SHP77 (cell line): Measurements from ENCODE around the gene KLHDC10.
"Not testable (repeated sequence)": the region's sequence is repeated elsewhere in the genome, so short reads cannot be mapped to it uniquely, and the experiment has no call there.

Source experiments
- DNase-seq, 2 experiments: peaks; one replicate each; lab custom pipeline; 2025; lab: John Stamatoyannopoulos, UW

KLHDC10 gene, protein sequence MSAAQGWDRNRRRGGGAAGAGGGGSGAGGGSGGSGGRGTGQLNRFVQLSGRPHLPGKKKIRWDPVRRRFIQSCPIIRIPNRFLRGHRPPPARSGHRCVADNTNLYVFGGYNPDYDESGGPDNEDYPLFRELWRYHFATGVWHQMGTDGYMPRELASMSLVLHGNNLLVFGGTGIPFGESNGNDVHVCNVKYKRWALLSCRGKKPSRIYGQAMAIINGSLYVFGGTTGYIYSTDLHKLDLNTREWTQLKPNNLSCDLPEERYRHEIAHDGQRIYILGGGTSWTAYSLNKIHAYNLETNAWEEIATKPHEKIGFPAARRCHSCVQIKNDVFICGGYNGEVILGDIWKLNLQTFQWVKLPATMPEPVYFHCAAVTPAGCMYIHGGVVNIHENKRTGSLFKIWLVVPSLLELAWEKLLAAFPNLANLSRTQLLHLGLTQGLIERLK

DNA sequence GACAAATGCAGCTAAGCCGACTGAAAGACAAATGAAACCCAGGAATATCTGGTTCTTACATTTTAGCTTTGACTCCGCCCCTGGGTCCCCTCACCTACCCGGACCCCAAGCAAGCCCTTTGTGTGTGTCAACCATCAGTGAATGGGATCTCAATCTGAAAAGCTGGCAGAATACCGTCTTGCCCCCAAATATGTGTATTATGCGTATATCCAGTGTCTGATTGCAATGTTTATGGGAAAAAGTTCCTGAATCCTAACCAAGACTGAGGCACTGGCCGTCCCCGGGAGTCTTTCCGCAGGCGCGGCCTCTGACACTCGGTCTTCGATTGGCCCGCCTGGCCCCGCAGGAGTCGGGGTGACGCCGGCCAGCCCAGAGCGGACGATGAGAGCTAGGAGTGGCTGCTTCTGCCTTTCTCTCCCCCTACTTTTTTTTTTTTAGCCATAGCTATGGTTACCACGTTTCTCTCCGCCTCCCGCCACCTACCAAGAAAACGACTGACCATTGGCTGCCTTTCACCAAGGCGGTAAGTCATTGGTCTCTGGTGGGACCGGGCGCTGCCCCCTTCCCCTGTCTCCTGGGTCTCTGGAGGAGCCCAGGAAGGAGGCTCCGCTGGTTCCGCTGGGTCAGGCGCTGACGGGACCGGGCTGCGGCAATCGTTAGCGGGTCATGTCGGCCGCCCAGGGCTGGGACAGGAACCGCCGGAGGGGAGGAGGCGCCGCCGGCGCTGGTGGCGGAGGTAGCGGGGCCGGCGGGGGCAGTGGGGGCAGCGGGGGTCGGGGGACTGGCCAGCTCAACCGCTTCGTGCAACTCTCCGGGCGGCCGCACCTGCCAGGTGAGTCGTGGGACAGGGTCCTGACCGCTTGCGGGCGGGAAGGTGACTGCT is at the start of gene KLHDC10:
KLHDC10 (plus strand) TSS at position 557 of the 883 bp plus-strand sequence; CDS start at position 667, 110 bp downstream.
- DNase-seq = peak; percentile 96 to 98

GRCh38 chr7:130021105-130021834 is 49.1 kb upstream of the KLHDC10 start:
- no peak for DNase-seq

GRCh38 chr7:130022115-130022514 is 48.2 kb upstream of the KLHDC10 start:
- no peak for DNase-seq

- no peak for DNase-seq
Measured at GRCh38 chr7:130022623-130023175, 47.6 kb upstream of the KLHDC10 start.

DNA sequence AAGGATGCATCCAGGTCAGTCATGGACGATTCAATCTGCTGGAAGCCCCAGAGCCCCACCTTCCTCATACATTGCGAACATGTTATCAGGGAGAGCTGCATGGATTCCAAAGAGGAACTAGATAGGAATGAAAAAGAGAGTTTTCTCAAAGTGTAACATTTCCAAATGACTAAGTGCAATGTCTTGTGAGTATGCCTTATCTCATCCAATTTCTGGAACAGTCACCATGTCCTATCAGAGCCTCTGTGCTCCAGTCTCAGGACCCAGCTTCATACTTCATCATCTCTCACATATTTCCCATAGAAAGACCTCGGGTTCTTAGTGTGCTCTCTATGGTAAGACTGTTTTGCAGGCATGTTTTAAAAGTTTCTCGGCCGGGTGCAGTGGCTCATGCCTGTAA is 45.9 kb upstream of the KLHDC10 start:
- no peak for DNase-seq

- DNase-seq = no peak
Measured at GRCh38 chr7:130032698-130033097, 37.6 kb upstream of the KLHDC10 start.

GRCh38 chr7:130037703-130038102 is 32.6 kb upstream of the KLHDC10 start:
- DNase-seq = no peak

DNA sequence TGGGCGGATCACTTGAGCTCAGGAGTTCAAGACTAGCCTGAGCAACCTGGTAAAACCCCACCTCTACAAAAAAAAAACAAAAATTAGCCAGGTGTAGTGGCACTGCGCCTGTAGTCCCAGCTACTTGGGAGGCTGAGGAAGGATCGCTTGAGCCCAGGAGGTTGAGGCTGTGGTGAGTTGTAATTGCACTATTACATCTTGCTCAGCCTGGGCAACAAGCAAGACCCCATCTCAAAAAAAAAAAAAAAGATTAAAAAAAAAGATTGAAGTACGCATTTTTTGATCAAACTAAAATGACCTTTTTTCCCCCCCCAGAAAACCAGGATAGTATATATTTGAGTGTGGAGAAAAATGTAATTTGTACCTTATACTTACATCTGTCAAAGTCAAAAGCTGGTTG is 29.8 kb upstream of the KLHDC10 start:
- DNase-seq = no peak

- no peak for DNase-seq
Measured at GRCh38 chr7:130047831-130048230, 22.5 kb upstream of the KLHDC10 start.

DNA sequence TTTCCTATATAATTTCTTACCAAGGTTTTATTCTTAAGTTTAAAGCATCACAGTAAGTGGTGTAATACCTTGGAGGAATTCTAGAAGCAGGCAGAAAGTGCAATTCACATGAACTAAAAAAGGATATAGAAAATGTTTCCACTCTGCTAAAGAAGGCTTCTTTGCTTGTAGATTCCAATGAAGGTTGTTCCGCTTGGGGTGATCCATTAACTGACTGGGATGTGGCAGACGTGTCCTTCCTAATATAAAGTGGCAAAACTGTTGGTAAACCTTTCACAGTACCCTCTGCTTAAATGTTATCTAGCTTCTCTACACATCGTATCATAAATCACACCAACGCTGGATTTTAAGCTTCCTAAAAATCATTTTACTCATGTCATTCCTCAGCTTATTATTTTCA is 21.4 kb upstream of the KLHDC10 start:
- no peak for DNase-seq

GRCh38 chr7:130052250-130052649 is 18.1 kb upstream of the KLHDC10 start:
- not testable (repeated sequence) for DNase-seq

- DNase-seq = not testable (repeated sequence)
Measured at GRCh38 chr7:130055198-130055597, 15.1 kb upstream of the KLHDC10 start.

- DNase-seq = no peak
Measured at GRCh38 chr7:130062246-130062645, 8.1 kb upstream of the KLHDC10 start.

DNA sequence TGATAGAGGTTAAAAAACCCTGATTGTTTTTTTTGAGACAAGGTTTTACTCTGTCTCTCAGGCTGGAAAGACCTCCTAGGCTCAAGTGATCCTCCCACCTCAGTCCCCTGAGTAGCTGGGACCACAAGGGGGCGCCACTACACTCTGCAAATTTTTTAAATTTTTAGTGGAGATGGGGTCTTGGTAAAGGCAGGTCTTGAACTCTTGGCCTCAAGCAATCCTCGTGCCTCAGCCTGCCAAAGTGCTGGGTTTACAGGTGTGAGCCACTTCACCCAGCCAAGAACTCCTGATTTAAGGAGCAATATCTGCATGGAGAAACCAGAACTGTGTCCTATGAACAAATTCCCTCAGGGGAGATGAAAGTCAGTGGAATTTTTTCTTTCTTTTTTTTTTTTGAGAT is 7.3 kb upstream of the KLHDC10 start:
- peak; percentile 35 to 60 for DNase-seq

DNA sequence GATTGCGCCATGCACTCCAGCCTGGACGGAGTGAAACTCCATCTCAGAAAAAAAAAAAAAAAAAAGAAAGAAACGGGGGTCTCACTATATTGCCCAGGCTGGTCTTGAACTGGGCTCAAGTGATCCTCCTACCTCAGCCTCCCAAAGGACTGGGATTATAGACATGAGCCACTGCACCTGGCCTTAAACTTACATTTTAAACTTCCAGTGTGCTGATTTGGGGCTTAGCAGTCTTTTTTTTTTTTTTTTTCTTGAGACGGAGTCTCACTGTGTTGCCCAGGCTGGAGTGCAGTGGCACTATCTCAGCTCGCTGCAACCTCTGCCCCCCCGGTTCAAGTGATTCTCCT is 5.8 kb upstream of the KLHDC10 start:
- DNase-seq = not testable (repeated sequence)

DNA sequence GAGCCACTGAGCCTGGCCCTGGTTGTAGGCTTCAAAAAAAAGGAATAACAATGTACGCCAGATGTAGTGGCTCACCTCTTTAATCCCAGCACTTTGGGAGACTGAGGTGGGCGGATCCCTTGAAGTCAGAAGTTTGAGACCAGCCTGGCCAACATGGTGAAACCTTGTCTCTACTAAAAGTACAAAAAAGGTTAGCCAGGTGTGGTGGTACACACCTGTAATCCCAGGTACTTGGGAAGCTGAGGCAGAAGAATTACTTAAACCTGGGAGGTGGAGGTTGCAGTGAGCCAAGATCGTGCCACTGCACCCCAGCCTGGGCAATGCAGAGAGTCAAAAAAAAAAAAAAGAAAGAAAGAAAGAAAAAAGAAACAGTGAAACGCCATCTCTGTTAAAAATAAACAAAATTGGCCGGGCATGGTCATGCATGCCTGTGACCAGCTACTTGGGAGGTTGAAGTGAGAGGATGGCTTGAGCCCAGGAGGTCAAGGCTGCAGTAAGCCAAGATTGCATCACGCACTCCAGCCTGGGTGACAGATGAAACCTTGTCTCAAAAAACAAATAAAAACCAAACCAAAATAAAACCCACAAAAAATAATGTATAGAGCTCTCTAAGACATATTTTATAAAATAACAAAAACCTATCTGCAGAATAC is 4.7 kb upstream of the KLHDC10 start:
- no peak for DNase-seq

DNA sequence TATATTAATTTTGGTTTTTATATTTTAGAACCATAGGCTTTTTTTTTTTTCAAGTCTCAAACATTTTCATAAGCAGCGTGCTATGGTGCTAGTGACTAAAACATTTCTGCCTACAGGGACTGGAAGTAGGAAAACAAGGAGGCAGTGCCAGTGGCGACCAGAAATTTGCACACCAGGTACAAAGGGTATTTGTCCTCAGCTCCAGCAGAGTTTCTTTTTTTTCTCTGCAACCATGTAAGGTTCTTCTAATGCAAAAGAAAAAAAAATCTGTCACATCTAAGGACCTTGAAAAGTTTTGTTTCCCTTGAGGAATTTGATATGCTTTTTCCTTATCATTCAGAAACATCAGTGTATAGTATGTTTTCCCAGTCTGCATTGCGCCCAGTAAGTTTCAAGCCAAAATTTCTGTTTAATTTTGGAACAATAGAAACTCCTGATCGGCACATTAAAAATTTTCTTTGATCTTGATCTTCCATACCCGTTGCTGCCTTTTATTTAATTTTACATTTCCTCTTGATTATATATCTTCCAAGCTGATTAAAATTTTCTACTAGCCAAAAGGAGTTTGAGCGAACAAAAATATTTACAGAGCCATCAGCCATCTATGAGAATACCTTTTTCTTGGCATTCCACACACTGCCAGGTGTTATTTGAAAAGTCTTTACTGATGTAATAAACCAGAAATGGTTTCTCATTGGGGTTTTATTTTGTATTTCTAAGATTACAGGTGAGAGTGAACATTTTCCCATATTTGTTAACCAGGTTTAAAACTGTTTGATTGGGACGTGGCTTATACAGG is 956 bp upstream of the KLHDC10 start:
- peak; percentile 8 to 21 for DNase-seq

GRCh38 chr7:130070861-130071622 is 708 bp downstream of the KLHDC10 start:
- DNase-seq = no peak

- peak; percentile 54 to 76 for DNase-seq
Measured at GRCh38 chr7:130071701-130072622, 1.6 kb downstream of the KLHDC10 start.
